K562 (cell line): ENCODE measurements around the gene SENP1. TPM values are rescaled to one million over a fixed set of nuclear protein-coding genes. Genes with fewer than 3 reads are reported as not detected.

Experiments
- ATAC-seq: fragments of 200-7000 bp; cut with Tn5 transposase; 3 replicates; pipeline ENCODE4 v1.9.1; 2020; ENCODE audit warnings: moderate library complexity
- BruUV-seq: library from RNA; stranded (reverse); fragments of 400-500 nt; replicated peaks from 2 replicates; lab custom pipeline; 2021; lab: Mats Ljungman, UMichigan
- CTCF ChIA-PET: fragments of 300-600 bp; formaldehyde crosslinking; extraction: SDS; loops from one replicate; lab custom pipeline; 2021; ENCODE audit warnings: low intra/inter-chr PET ratio; lab: Yijun Ruan, JAX
- POLR2A ChIA-PET: fragments of 300-600, 350-650 bp; sonication (Branson Sonifier 250); formaldehyde crosslinking; extraction: SDS; loops from one replicate; lab custom pipeline; 2021; ENCODE audit warnings: antibody characterized with exemption, inconsistent platforms; lab: Yijun Ruan, JAX
- DNase-seq, 4 experiments: peaks; one replicate each; pipeline versions ENCODE4 v3.0.0 to v3.0.0-alpha.2; 2011 to 2018; ENCODE audit warnings: low spot score in 3 of 4, mixed read lengths in 3 of 4; ENCODE audit errors: extremely low read depth in 1 of 4
- FAIRE-seq: peaks from 2 replicates; lab custom pipeline; 2011; peaks lifted over from hg19 to GRCh38; lab: Jason Lieb, UNC
- H2AFZ ChIP-seq: 2 replicates; pipeline ENCODE4 v1.6.0; 2011; ENCODE audit warnings: low read depth, low read length, control low read depth, inconsistent platforms
- H3K27ac ChIP-seq: fragments of 200-600 bp; 3 replicates; pipeline ENCODE4 v1.8.0; 2011; ENCODE audit warnings: low read depth, mild to moderate bottlenecking, control low read depth, inconsistent platforms, low read length, moderate library complexity, mixed read lengths; ENCODE audit errors: extremely low read depth
- H3K27me3 ChIP-seq, 2 experiments: fragments of 300-600 bp in 1 of 2; 2 replicates in 1 of 2; 3 replicates in 1 of 2; pipeline versions ENCODE4 v1.6.0 to v1.8.0; 2011; ENCODE audit warnings: inconsistent platforms in 2 of 2, low read length in 2 of 2, mild to moderate bottlenecking in 1 of 2, mixed read lengths in 1 of 2, moderate library complexity in 1 of 2; ENCODE audit not compliant: control insufficient read depth in 2 of 2, insufficient read depth in 2 of 2
- H3K36me3 ChIP-seq: fragments of 300-600 bp; 3 replicates; pipeline ENCODE4 v1.8.0; 2011; ENCODE audit warnings: mild to moderate bottlenecking, low read length, inconsistent platforms; ENCODE audit not compliant: control insufficient read depth, insufficient read depth
- H3K4me1 ChIP-seq, 2 experiments: fragments of 200-600 bp in 1 of 2; replicated peaks in 1 of 2; 2 replicates in 1 of 2; 3 replicates in 1 of 2; pipeline versions ENCODE4 v1.5.1 to v1.8.0; 2011; ENCODE audit warnings: inconsistent platforms in 2 of 2, low read length in 2 of 2, mild to moderate bottlenecking in 1 of 2, mixed read lengths in 1 of 2, moderate library complexity in 1 of 2; ENCODE audit not compliant: control insufficient read depth in 2 of 2, insufficient read depth in 2 of 2
- H3K4me2 ChIP-seq: 2 replicates; pipeline ENCODE4 v1.6.1; 2011; ENCODE audit warnings: low read length, control low read depth, inconsistent platforms, mixed read lengths; ENCODE audit not compliant: insufficient read depth
- H3K4me3 ChIP-seq: fragments of 200-600 bp; sonication (generic), shearing (Covaris generic); 2 replicates; pipeline ENCODE4 v1.5.1; 2016; ENCODE audit warnings: control low read depth, inconsistent platforms
- H3K79me2 ChIP-seq: fragments of 200-600 bp; 3 replicates; pipeline ENCODE4 v1.8.0; 2011; ENCODE audit warnings: low read length, inconsistent platforms; ENCODE audit not compliant: control insufficient read depth, insufficient read depth
- H3K9ac ChIP-seq, 2 experiments: 2 replicates each; pipeline versions ENCODE4 v1.6.0 to v1.6.1; 2011; ENCODE audit warnings: low read depth in 2 of 2, low read length in 2 of 2, control low read depth in 1 of 2, inconsistent platforms in 1 of 2, mild to moderate bottlenecking in 1 of 2, mixed read lengths in 1 of 2; ENCODE audit not compliant: insufficient read depth in 1 of 2
- H3K9me1 ChIP-seq: one replicate; pipeline ENCODE4 v1.6.0; 2011; ENCODE audit warnings: inconsistent platforms, mild to moderate bottlenecking, low read length, moderate library complexity; ENCODE audit not compliant: control insufficient read depth, insufficient read depth
- H3K9me3 ChIP-seq: replicated peaks from 2 replicates; pipeline ENCODE4 v1.5.1; 2011; ENCODE audit warnings: low read depth, low read length, inconsistent platforms; ENCODE audit not compliant: control insufficient read depth, insufficient read depth
- H4K20me1 ChIP-seq: replicated peaks from 2 replicates; pipeline ENCODE4 v1.6.1; 2011; ENCODE audit warnings: low read length, inconsistent platforms, mixed read lengths; ENCODE audit not compliant: control insufficient read depth, insufficient read depth
- BCL6 ChIP-seq: fragments of 250-450 bp; sonication (Bioruptor Pico); IDR thresholded peaks from 2 replicates; pipeline ENCODE4 v1.4.0; 2020
- CBX5 ChIP-seq: IDR thresholded peaks from 2 replicates; pipeline ENCODE4 v1.6.1; 2014; ENCODE audit warnings: low read depth, borderline replicate concordance
- CXXC5 ChIP-seq: fragments of 250-450 bp; sonication (Bioruptor Pico); IDR thresholded peaks from 2 replicates; pipeline ENCODE4 v1.8.0; 2022; ENCODE audit warnings: inconsistent platforms, mild to moderate bottlenecking, moderate library complexity
- E2F8 ChIP-seq: fragments of 450-650 bp; IDR thresholded peaks from 2 replicates; pipeline ENCODE4 v1.7.1; 2018; ENCODE audit warnings: mild to moderate bottlenecking, low read depth; ENCODE audit not compliant: partially characterized antibody
- HOXB6 ChIP-seq: fragments of 250-450 bp; sonication (Bioruptor Pico); IDR thresholded peaks from 2 replicates; pipeline ENCODE4 v1.5.1; 2022; ENCODE audit warnings: mild to moderate bottlenecking, borderline replicate concordance
- SREBF1 ChIP-seq: fragments of 150-350 bp; IDR thresholded peaks from 2 replicates; pipeline ENCODE4 v1.6.1; 2014; ENCODE audit warnings: antibody characterized with exemption, low read depth, low read length, borderline replicate concordance
- THAP7 ChIP-seq: fragments of 250-450 bp; sonication (Bioruptor Pico); IDR thresholded peaks from 2 replicates; pipeline ENCODE4 v1.5.0; 2021
- USF2 ChIP-seq: sonication (generic); formaldehyde crosslinking; IDR thresholded peaks from 2 replicates; pipeline ENCODE4 v1.5.0; 2020; ENCODE audit warnings: missing genetic modification reagents
- WHSC1 ChIP-seq: IDR thresholded peaks from one replicate; pipeline ENCODE4 v1.6.1; 2012; ENCODE audit warnings: low read length, control low read depth, inconsistent platforms
- YY1 ChIP-seq, 3 experiments: IDR thresholded peaks; 2 replicates each; pipeline ENCODE4 v1.6.1; 2011; ENCODE audit warnings: low read length in 2 of 3, mild to moderate bottlenecking in 2 of 3, moderate library complexity in 2 of 3, borderline replicate concordance in 1 of 3, control low read depth in 1 of 3, low read depth in 1 of 3; ENCODE audit not compliant: insufficient read depth in 3 of 3, insufficient replicate concordance in 2 of 3, control insufficient read depth in 1 of 3, insufficient read length in 1 of 3; ENCODE audit errors: extremely low read depth in 1 of 3
- ZNF263 ChIP-seq: sonication (generic); formaldehyde crosslinking; IDR thresholded peaks from 2 replicates; pipeline ENCODE4 v1.8.0; 2022; ENCODE audit warnings: mild to moderate bottlenecking, missing genetic modification reagents, borderline replicate concordance
- ZNF408 ChIP-seq: fragments of 250-450 bp; sonication (Bioruptor Pico); IDR thresholded peaks from 2 replicates; pipeline ENCODE4 v1.4.0; 2020; ENCODE audit warnings: low read depth, mild to moderate bottlenecking, moderate library complexity
- ZNF589 ChIP-seq: fragments of 200-800 bp; sonication (Bioruptor generic); IDR thresholded peaks from 2 replicates; pipeline ENCODE4 v1.6.1; 2016; ENCODE audit warnings: low read depth, missing genetic modification characterization, missing compliant biosample characterization
- ZNF695 ChIP-seq: fragments of 450-650 bp; formaldehyde crosslinking; IDR thresholded peaks from 2 replicates; pipeline ENCODE4 v1.4.0; 2020; ENCODE audit warnings: mild to moderate bottlenecking, moderate library complexity
- ZNF780A ChIP-seq: fragments of 250-450 bp; sonication (Bioruptor Pico); IDR thresholded peaks from 2 replicates; pipeline ENCODE4 v1.5.0; 2021; ENCODE audit warnings: mild to moderate bottlenecking
- WGBS: fragments of 100-300 bp; shearing (Covaris generic); methylation state at CpG from one replicate; pipeline ENCODE4 v1.1.6; 2016; ENCODE audit warnings: low coverage, mixed read lengths; ENCODE audit not compliant: insufficient coverage; ENCODE audit errors: missing lambda C conversion rate; 5-methylcytosine and 5-hydroxymethylcytosine counted together
- in situ Hi-C: fragments of 300-500 bp; cut with MboI; formaldehyde crosslinking; loops from 4 replicates; pipeline ENCODE4 v1.15.0; 2018; ENCODE audit warnings: inconsistent platforms, mixed read lengths
- intact Hi-C: fragments of 100-400 bp; cut with micrococcal nuclease; formaldehyde crosslinking; loops from 2 replicates; pipeline ENCODE4 v1.14.2; 2022
- polyA plus RNA-seq, 8 experiments: library from polyadenylated mRNA; depleted of rRNA in 4 of 8; stranded (reverse) in 5 of 8; unstranded in 3 of 8; fragments of >200 nt; fragmentation: Nextera tagmentation in 2 of 8; fragmentation: Illumina TruSeq in 1 of 8; extraction: Ambion mirVana in 2 of 8; extraction: Trizol in 1 of 8; gene quantifications; 2 replicates each; pipeline versions ENCODE4 v1.2.1 to v1.2.3, GENCODE V29; 2011 to 2014; ENCODE audit warnings: inconsistent platforms in 1 of 8, missing spikeins in 1 of 8
- total RNA-seq, 7 experiments: library from RNA; depleted of rRNA in 6 of 7; stranded (reverse); fragments of >200 nt in 6 of 7; fragmentation: Illumina TruSeq in 2 of 7; extraction: Trizol in 2 of 7; gene quantifications; 2 replicates each; pipeline versions ENCODE4 v1.2.1 to v1.2.3, GENCODE V29; 2011 to 2021; ENCODE audit warnings: low replicate concordance in 1 of 7

SENP1 gene
- total and polyA plus RNA-seq, 9 of the 15 experiments (the other 6 are each of a cell fraction or from before 2014, with no cell fraction given) = 15.5 to 59.0 (median 36.3) TPM

GRCh38 chr12:48068457-48068856, 37.4 kb downstream of the SENP1 start:
- 53% methylated on average over 2 of the region's 2 CpGs for WGBS
- H3K4me3 ChIP-seq = no peak overlapping the region
- DNase-seq (no peak), ATAC-seq (no peak), FAIRE-seq (no peak)
- BruUV-seq = no TSS peak
- H3K27ac ChIP-seq = no peak overlapping the region
- H2AFZ ChIP-seq = no peak overlapping the region
- H3K4me2 ChIP-seq = no peak overlapping the region
- no peaks in the 10 kb centered on the region for H3K9me1 ChIP-seq
- peaks cover 5 to 9% of the 10 kb centered on the region in 2 experiments; a peak in 2 of 5 replicates for H3K4me1 ChIP-seq
- CTCF ChIA-PET = no interaction called here
- POLR2A ChIA-PET = interaction anchor here (0.7 kb wide), 1 partner anchor 238 kb away, joined by 3 read pairs; no protein-coding TSS in a partner anchor
- in situ Hi-C loops (no loop called here), intact Hi-C loops (no loop called here)
- H4K20me1 ChIP-seq = no peaks in the 10 kb centered on the region
- no peaks in the 10 kb centered on the region for H3K9me3 ChIP-seq
- H3K27me3 ChIP-seq = no peaks in the 10 kb centered on the region
- no peaks in the 10 kb centered on the region for H3K79me2 ChIP-seq
- H3K9ac ChIP-seq = no peak overlapping the region
- peaks cover 80% of the 10 kb centered on the region for H3K36me3 ChIP-seq
- TF ChIP-seq CBX5 (no peak), HOXB6 (CRISPR knock-in tag) (no peak), ZNF408 (CRISPR knock-in tag) (no peak), BCL6 (CRISPR knock-in tag) (no peak), ZNF695 (CRISPR knock-in tag) (no peak), WHSC1 (no peak), THAP7 (CRISPR knock-in tag) (no peak), ZNF263 (no peak), ZNF589 (CRISPR knock-in tag) (no peak), YY1 (IDR thresholded peaks at IDR 0.05; ENCODE audit: borderline replicate concordance in 1 of 3, control insufficient read depth in 1 of 3, extremely low read depth in 1 of 3, insufficient read depth in 3 of 3, insufficient read length in 1 of 3, insufficient replicate concordance in 2 of 3, low read depth in 1 of 3, low read length in 2 of 3) (no peak), SREBF1 (no peak), ZNF780A (CRISPR knock-in tag) (no peak), CXXC5 (CRISPR knock-in tag) (no peak), USF2 (CRISPR knock-in tag) (no peak), E2F8 (no peak)
